ENCODE results near the gene MAGEA2B. TPM values are rescaled to one million over a fixed set of nuclear protein-coding genes. Genes with fewer than 3 reads are reported as not detected.

The MAGEA2B gene, protein sequence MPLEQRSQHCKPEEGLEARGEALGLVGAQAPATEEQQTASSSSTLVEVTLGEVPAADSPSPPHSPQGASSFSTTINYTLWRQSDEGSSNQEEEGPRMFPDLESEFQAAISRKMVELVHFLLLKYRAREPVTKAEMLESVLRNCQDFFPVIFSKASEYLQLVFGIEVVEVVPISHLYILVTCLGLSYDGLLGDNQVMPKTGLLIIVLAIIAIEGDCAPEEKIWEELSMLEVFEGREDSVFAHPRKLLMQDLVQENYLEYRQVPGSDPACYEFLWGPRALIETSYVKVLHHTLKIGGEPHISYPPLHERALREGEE
- total RNA-seq: not detected in 2 replicates

DNA sequence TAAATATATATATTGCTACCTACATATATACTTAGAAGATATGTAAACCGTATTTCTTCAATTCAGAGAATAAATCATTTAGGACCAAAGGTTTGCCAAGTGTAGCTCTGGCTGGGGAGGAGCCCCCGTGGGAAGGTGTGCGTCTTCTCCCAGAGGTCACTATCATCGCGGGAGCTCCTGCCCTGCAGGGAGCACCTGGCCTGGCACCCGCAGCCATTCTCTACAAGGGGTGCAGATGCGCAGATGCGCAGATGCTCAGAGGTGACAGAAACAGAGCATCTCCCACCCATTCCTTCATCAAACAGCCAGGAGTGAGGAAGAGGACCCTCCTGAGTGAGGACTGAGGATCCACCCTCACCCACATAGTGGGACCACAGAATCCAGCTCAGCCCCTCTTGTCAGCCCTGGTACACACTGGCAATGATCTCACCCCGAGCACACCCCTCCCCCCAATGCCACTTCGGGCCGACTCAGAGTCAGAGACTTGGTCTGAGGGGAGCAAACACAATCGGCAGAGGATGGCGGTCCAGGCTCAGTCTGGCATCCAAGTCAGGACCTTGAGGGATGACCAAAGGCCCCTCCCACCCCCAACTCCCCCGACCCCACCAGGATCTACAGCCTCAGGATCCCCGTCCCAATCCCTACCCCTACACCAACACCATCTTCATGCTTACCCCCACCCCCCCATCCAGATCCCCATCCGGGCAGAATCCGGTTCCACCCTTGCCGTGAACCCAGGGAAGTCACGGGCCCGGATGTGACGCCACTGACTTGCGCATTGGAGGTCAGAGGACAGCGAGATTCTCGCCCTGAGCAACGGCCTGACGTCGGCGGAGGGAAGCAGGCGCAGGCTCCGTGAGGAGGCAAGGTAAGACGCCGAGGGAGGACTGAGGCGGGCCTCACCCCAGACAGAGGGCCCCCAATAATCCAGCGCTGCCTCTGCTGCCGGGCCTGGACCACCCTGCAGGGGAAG lies at the start of gene MAGEA2B:
TSS of gene MAGEA2B (plus strand) at position 814 of the 973 bp plus-strand sequence. CDS start 2,479 bp downstream, outside the sequence.

DNA sequence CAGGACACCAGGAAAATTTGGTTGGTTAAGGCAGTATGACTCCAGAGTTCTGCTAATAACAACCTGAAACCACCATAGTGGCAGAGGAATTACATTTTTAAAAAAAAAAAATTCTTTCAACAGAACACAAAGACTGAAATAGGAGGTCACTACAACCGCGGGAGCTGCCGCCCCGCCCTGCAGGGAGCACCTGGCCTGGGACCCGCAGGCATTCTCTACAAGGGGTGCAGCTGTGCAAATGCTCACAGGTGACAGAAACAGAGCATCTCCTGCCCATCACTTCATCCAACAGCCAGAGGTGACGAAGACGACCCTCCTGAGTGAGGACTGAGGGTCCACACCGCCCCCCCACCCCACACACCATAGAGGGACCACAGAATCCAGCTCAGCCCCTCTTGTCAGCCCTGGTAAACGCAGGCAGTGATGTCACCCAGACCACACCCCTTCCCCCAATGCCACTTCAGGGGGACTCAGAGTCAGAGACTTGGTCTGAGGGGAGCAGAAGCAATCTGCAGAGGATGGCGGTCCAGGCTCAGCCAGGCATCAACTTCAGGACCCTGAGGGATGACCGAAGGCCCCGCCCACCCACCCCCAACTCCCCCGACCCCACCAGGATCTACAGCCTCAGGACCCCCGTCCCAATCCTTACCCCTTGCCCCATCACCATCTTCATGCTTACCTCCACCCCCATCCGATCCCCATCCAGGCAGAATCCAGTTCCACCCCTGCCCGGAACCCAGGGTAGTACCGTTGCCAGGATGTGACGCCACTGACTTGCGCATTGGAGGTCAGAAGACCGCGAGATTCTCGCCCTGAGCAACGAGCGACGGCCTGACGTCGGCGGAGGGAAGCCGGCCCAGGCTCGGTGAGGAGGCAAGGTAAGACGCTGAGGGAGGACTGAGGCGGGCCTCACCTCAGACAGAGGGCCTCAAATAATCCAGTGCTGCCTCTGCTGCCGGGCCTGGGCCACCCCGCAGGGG lies 16.2 kb upstream of the MAGEA2B start, which contains the start of gene MAGEA3:
TSS of gene MAGEA3 (plus strand) at position 843 of the 980 bp plus-strand sequence. CDS start 2,039 bp downstream, outside the sequence.

DNA sequence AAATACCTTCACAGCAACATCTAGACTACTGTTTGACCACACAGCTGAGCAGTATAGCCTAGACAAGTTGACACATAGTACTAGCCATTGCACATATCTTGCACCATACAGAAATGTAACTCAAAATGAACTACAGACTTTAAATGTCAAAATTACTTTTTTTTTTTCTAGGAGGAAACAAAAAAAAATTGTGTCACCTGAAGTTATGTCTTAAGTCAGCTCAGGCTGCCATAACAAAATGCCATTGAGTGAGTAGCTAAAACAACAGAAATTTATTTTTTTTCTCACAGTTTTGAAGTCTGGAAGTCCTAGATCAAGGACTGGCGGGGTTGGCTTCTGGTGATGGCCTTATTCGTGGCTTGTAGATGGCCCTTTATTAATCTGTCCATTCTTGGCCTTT lies 5.3 kb upstream of the MAGEA2B start, which contains the start of gene CSAG2:
TSS of gene CSAG2 (minus strand) at position 101 of the 400 bp plus-strand sequence. CDS start 161 bp downstream, outside the sequence.

DNA sequence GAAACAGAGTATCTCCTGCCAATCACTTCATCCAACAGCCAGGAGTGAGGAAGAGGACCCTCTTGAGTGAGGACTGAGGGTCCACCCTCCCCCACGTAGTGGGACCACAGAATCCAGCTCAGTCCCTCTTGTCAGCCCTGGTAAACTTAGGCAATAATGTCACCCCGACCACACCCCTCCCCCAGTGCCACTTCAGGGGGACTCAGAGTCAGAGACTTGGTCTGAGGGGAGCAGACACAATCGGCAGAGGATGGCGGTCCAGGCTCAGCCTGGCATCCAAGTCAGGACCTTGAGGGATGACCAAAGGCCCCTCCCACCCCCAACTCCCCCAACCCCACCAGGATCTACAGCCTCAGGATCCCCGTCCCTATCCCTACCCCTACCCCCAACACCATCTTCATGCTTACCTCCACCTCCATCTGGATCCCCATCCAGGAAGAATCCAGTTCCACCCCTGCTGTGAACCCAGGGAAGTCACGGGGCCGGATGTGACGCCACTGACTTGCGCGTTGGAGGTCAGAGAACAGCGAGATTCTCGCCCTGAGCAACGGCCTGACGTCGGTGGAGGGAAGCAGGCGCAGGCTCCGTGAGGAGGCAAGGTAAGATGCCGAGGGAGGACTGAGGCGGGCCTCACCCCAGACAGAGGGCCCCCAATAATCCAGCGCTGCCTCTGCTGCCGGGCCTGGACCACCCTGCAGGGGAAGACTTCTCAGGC lies 19.0 kb downstream of the MAGEA2B start, which contains the start of the genes CSAG1 and MAGEA12:
TSS of gene CSAG1 (minus strand) at position 461 of the 715 bp plus-strand sequence. CDS start 1,261 bp downstream, outside the sequence.
TSS of gene MAGEA12 (plus strand) at position 497 of the 715 bp plus-strand sequence. CDS start 2,405 bp downstream, outside the sequence.

DNA sequence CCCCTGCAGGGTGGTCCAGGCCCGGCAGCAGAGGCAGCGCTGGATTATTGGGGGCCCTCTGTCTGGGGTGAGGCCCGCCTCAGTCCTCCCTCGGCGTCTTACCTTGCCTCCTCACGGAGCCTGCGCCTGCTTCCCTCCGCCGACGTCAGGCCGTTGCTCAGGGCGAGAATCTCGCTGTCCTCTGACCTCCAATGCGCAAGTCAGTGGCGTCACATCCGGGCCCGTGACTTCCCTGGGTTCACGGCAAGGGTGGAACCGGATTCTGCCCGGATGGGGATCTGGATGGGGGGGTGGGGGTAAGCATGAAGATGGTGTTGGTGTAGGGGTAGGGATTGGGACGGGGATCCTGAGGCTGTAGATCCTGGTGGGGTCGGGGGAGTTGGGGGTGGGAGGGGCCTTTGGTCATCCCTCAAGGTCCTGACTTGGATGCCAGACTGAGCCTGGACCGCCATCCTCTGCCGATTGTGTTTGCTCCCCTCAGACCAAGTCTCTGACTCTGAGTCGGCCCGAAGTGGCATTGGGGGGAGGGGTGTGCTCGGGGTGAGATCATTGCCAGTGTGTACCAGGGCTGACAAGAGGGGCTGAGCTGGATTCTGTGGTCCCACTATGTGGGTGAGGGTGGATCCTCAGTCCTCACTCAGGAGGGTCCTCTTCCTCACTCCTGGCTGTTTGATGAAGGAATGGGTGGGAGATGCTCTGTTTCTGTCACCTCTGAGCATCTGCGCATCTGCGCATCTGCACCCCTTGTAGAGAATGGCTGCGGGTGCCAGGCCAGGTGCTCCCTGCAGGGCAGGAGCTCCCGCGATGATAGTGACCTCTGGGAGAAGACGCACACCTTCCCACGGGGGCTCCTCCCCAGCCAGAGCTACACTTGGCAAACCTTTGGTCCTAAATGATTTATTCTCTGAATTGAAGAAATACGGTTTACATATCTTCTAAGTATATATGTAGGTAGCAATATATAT lies 39.5 kb downstream of the MAGEA2B start, which contains the start of gene MAGEA2:
TSS of gene MAGEA2 (minus strand) at position 157 of the 965 bp plus-strand sequence. CDS start 2,479 bp downstream, outside the sequence.

DNA sequence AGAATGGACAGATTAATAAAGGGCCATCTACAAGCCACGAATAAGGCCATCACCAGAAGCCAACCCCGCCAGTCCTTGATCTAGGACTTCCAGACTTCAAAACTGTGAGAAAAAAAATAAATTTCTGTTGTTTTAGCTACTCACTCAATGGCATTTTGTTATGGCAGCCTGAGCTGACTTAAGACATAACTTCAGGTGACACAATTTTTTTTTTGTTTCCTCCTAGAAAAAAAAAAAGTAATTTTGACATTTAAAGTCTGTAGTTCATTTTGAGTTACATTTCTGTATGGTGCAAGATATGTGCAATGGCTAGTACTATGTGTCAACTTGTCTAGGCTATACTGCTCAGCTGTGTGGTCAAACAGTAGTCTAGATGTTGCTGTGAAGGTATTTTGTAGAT lies 44.5 kb downstream of the MAGEA2B start, which contains the start of gene CSAG3:
TSS of gene CSAG3 (plus strand) at position 301 of the 400 bp plus-strand sequence.

Other genes starting within 250 kb of the MAGEA2B start
- not detected in 2 replicates for gene GABRQ, start 76.7 kb upstream of the MAGEA2B start, total RNA-seq
- gene MAGEA3, start 15.8 kb upstream of the MAGEA2B start, total RNA-seq: not detected in 2 replicates
- not detected in 2 replicates for gene CSAG2, start 5.4 kb upstream of the MAGEA2B start, total RNA-seq
- not detected in 2 replicates for gene CSAG1, start 19.1 kb downstream of the MAGEA2B start, total RNA-seq
- gene MAGEA12, start 19.1 kb downstream of the MAGEA2B start, total RNA-seq: not detected in 2 replicates
- gene MAGEA2, start 39.2 kb downstream of the MAGEA2B start, total RNA-seq: not detected in 2 replicates
- not detected in 2 replicates for gene CSAG3, start 44.6 kb downstream of the MAGEA2B start, total RNA-seq
- not detected in 2 replicates for gene MAGEA6, start 55.1 kb downstream of the MAGEA2B start, total RNA-seq
- gene CETN2, start 116.1 kb downstream of the MAGEA2B start, total RNA-seq: 46.8 and 51.5 TPM in 2 replicates
- 32.7 and 44.9 TPM in 2 replicates for gene NSDHL, start 116.4 kb downstream of the MAGEA2B start, total RNA-seq
- 7.9 and 25.1 TPM in 2 replicates for gene ZNF185, start 183.4 kb downstream of the MAGEA2B start, total RNA-seq

All from hair follicular keratinocyte (primary cell).